HUES64 (cell line): ENCODE results near the gene ZMYM5.
A peak's percentile ranks its signal among the peaks of the same experiment; 100 is the strongest.
"Not testable (repeated sequence)": the region's sequence is repeated elsewhere in the genome, so short reads cannot be mapped to it uniquely, and the experiment has no call there.

Experiments
- H3K27ac ChIP-seq: 2 replicates; pipeline ENCODE4 v1.7.0; 2013; ENCODE audit warnings: low read depth, low read length, inconsistent platforms
- H3K27me3 ChIP-seq: 2 replicates; pipeline ENCODE4 v1.6.1; 2013; ENCODE audit warnings: mild to moderate bottlenecking, low read length; ENCODE audit not compliant: insufficient read depth
- H3K36me3 ChIP-seq: 2 replicates; pipeline ENCODE4 v1.6.1; 2013; ENCODE audit warnings: mild to moderate bottlenecking, low read length; ENCODE audit not compliant: insufficient read depth
- H3K4me1 ChIP-seq: 2 replicates; pipeline ENCODE4 v1.6.1; 2013; ENCODE audit warnings: mild to moderate bottlenecking, low read length, moderate library complexity; ENCODE audit not compliant: insufficient read depth
- H3K4me3 ChIP-seq: 2 replicates; pipeline ENCODE4 v1.5.1; 2013; ENCODE audit warnings: mild to moderate bottlenecking, low read length, moderate library complexity
- H3K9ac ChIP-seq: 2 replicates; pipeline ENCODE4 v1.6.1; 2013; ENCODE audit warnings: mild to moderate bottlenecking, low read depth, low read length
- H3K9me3 ChIP-seq: 2 replicates; pipeline ENCODE4 v1.6.1; 2013; ENCODE audit warnings: low read depth, low read length; ENCODE audit not compliant: insufficient read depth
- WGBS: fragments of 150-250, 120-280 bp; methylation state at CpG from one replicate; pipeline ENCODE4 v1.1.7; 2013; ENCODE audit warnings: missing lambda C conversion rate; 5-methylcytosine and 5-hydroxymethylcytosine counted together

Gene ZMYM5

GRCh38 chr13:19782049-19782726, 81.3 kb downstream of the ZMYM5 start:
- peaks cover 17% of the 10 kb centered on the region; the same call in 1 of the 2 replicates for H3K36me3 ChIP-seq
- peak overlapping the region; percentile 85 for H3K27ac ChIP-seq
- no peaks in the 10 kb centered on the region for H3K27me3 ChIP-seq
- H3K9ac ChIP-seq = peak overlapping the region; percentile 96
- peak overlapping the region; percentile 90 for H3K4me3 ChIP-seq
- H3K9me3 ChIP-seq = 0 out of 2 replicates have a peak, but pooled peaks cover 3% of the 10 kb centered on the region
- no peaks in the 10 kb centered on the region for H3K4me1 ChIP-seq
- WGBS = under 1% methylated on average over 77 of the region's 77 CpGs

DNA sequence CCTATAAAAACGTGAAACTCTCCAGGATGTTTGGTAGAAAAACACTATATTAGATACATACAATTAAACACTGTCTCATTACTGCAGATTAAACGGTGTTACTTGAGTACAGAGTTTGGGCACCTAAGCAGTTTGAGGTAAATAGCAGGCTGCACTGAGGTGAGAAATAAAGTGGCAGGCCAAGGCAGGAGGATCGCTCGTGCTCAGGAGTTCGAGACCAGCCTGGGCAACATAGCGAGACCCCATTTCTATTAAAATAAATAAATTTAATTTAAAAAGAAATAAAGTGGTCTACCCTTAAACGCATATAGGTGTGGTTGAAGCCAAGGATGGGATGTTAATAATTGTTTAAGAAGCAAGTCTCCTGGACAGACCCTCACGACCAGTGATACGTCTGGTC, 81.9 kb downstream of the ZMYM5 start:
- Histone ChIP-seq H3K9me3 (0 out of 2 replicates have a peak, but pooled peaks cover 3% of the 10 kb centered on the region), H3K4me3 (peak overlapping the region; percentile 90), H3K4me1 (no peaks in the 10 kb centered on the region), H3K9ac (peak overlapping the region; percentile 96), H3K27ac (peak overlapping the region; percentile 85; the same call in 1 of the 2 replicates), H3K27me3 (no peaks in the 10 kb centered on the region), H3K36me3 (peaks cover 17% of the 10 kb centered on the region; the same call in 1 of the 2 replicates)
- 24% methylated on average over 6 of the region's 9 CpGs for WGBS

DNA sequence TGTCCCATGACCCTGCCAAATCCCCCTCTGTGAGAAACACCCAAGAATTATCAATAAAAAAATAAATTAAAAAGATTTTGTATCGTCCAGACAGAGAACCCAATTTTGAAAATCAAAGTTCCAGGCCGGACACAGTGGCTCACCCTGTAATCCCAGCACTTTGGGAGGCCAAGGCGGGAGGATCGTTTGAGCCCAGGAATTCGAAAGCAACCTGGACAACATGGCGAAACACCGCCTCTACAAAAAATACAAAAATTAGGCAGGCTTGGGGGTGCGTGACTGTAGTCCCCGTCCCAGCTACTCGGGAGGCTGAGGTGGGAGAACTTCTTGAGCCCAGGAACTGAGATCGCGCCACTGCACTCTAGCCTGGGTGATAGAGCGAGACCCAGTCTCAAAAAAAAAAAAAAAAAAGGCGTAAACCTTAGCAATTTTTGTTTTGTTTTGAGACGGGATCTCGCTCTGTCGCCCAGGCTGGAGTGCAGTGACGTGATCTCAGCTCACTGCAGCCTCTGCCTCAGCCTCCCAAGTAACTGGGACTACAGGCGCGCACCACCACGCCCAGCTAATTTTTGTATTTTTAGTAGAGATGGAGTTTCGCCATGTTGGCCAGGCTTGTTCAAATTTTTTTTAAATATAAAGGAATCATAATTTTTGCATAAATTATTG, 82.6 kb downstream of the ZMYM5 start:
- Histone ChIP-seq H3K36me3 (peaks cover 23% of the 10 kb centered on the region), H3K4me3 (peak overlapping the region; percentile 90)
- H3K27me3 ChIP-seq, H3K9ac ChIP-seq, H3K4me1 ChIP-seq, H3K9me3 ChIP-seq, H3K27ac ChIP-seq: not testable (repeated sequence)
- 95% methylated on average over 21 of the region's 22 CpGs for WGBS
